NCI-H460 (cell line): Measurements from ENCODE around the gene PLA2G6. TPM values are rescaled to one million over a fixed set of nuclear protein-coding genes. Genes with fewer than 3 reads are reported as not detected.
"Not testable (repeated sequence)": the region's sequence is repeated elsewhere in the genome, so short reads cannot be mapped to it uniquely, and the experiment has no call there.

ENCODE experiments used
- DNase-seq: peaks from one replicate; pipeline ENCODE4 v3.0.0-alpha.2; 2016; ENCODE audit warnings: low read depth; ENCODE audit errors: extremely low read depth
- total RNA-seq: library from RNA; depleted of rRNA; stranded (reverse); fragments of >200 nt; shearing (Covaris generic); gene quantifications from 2 replicates; pipeline ENCODE4 v1.2.3, GENCODE V29; 2014

Gene PLA2G6
- total RNA-seq, 1 experiment from 2014 or later, result 7.5 TPM

- no peak for DNase-seq
Measured at GRCh38 chr22:38137876-38138687, 43.5 kb downstream of the PLA2G6 start.

- no peak for DNase-seq
Measured at GRCh38 chr22:38136607-38137006, 45.0 kb downstream of the PLA2G6 start.

GRCh38 chr22:38135133-38135706, 46.4 kb downstream of the PLA2G6 start:
- peak; percentile 8 for DNase-seq

- no peak for DNase-seq
Measured at GRCh38 chr22:38133331-38133730, 48.3 kb downstream of the PLA2G6 start.

GRCh38 chr22:38132794-38133193, 48.8 kb downstream of the PLA2G6 start:
- no peak for DNase-seq

- no peak for DNase-seq
Measured at GRCh38 chr22:38132136-38132535, 49.5 kb downstream of the PLA2G6 start.

- no peak for DNase-seq
Measured at GRCh38 chr22:38131399-38131798, 50.2 kb downstream of the PLA2G6 start.

GRCh38 chr22:38129856-38130255, 51.8 kb downstream of the PLA2G6 start:
- no peak for DNase-seq

- DNase-seq, result no peak
Measured at GRCh38 chr22:38129021-38129420, 52.6 kb downstream of the PLA2G6 start.

GRCh38 chr22:38127869-38128268, 53.8 kb downstream of the PLA2G6 start:
- no peak for DNase-seq

GRCh38 chr22:38126928-38127668, 54.5 kb downstream of the PLA2G6 start:
- DNase-seq, result no peak

- DNase-seq, result no peak
Measured at GRCh38 chr22:38125751-38126201, 55.9 kb downstream of the PLA2G6 start.

- no peak for DNase-seq
Measured at GRCh38 chr22:38125038-38125610, 56.5 kb downstream of the PLA2G6 start.

- no peak for DNase-seq
Measured at GRCh38 chr22:38124236-38124974, 57.2 kb downstream of the PLA2G6 start.

- DNase-seq, result no peak
Measured at GRCh38 chr22:38122616-38123015, 59.0 kb downstream of the PLA2G6 start.

- DNase-seq, result no peak
Measured at GRCh38 chr22:38120359-38121110, 61.1 kb downstream of the PLA2G6 start.

- not testable (repeated sequence) for DNase-seq
Measured at GRCh38 chr22:38118747-38119146, 62.9 kb downstream of the PLA2G6 start.

GRCh38 chr22:38118182-38118581, 63.4 kb downstream of the PLA2G6 start:
- no peak for DNase-seq

GRCh38 chr22:38117556-38117955, 64.1 kb downstream of the PLA2G6 start:
- not testable (repeated sequence) for DNase-seq
